H7 (cell line): ENCODE data around the gene POMZP3. TPM values are rescaled to one million over a fixed set of nuclear protein-coding genes. Genes with fewer than 3 reads are reported as not detected.
"Not testable (repeated sequence)": the region's sequence is repeated elsewhere in the genome, so short reads cannot be mapped to it uniquely, and the experiment has no call there.

ENCODE experiments used
- DNase-seq: peaks from one replicate; pipeline ENCODE4 v3.0.0; 2012
- H3K27me3 ChIP-seq: 2 replicates; pipeline ENCODE4 v1.6.0; 2011; ENCODE audit warnings: mild to moderate bottlenecking, low read length; ENCODE audit not compliant: control insufficient read depth, insufficient read depth
- H3K36me3 ChIP-seq: replicated peaks from 2 replicates; pipeline ENCODE4 v1.5.1; 2011; ENCODE audit warnings: low read length; ENCODE audit not compliant: control insufficient read depth, insufficient read depth
- H3K4me3 ChIP-seq: 2 replicates; pipeline ENCODE4 v1.5.1; 2011; ENCODE audit warnings: low read depth, mild to moderate bottlenecking, control low read depth, low read length, moderate library complexity; ENCODE audit not compliant: insufficient read depth
- total RNA-seq: library from RNA; depleted of rRNA; stranded (reverse); fragments of >200 nt; shearing (Covaris generic); gene quantifications from 2 replicates; pipeline ENCODE4 v1.2.3, GENCODE V29; 2014

POMZP3 gene
- total RNA-seq, 1 experiment from 2014 or later, result 9.7 TPM

DNA sequence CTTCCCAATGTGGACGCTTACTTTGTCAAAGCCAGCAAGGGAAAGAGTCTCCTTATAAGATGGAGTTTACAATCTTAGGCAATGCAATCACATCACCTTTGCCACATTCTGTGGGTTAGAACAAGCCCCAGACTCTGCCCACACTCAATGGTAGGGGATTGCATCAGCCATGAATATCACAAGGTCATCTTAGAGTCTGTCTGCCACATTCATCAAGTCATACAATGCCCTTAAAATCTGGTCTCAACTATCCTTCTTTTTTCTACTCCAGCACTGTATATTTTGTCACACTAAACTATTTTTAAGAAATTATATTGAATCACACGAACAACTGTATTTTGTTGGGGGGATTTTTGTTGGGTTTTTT lies 27.0 kb downstream of the POMZP3 start:
- not testable (repeated sequence) for H3K27me3 ChIP-seq, H3K4me3 ChIP-seq, H3K36me3 ChIP-seq, DNase-seq

- not testable (repeated sequence) for H3K27me3 ChIP-seq, H3K4me3 ChIP-seq, DNase-seq, H3K36me3 ChIP-seq
These were observed 28.4 kb downstream of the POMZP3 start for GRCh38 chr7:76598590-76599264.

DNA sequence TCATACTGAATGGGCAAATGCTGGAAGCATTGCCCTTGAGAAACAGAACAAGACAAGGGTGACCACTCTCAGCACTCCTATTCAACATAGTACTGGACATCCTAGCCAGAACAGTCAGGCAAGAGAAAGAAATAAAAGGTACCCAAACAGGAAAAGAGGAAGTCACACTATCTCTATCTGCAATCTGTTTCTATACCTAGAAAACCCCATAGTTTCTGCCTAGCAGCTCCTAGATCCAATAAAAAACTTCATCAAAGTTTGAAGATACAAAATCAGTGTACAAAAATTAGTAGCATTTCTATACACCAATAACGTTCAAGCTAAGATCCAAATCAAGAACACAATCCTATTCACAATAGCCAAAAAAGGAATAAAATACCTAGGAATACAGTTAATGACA lies 29.8 kb downstream of the POMZP3 start:
- not testable (repeated sequence) for DNase-seq

DNA sequence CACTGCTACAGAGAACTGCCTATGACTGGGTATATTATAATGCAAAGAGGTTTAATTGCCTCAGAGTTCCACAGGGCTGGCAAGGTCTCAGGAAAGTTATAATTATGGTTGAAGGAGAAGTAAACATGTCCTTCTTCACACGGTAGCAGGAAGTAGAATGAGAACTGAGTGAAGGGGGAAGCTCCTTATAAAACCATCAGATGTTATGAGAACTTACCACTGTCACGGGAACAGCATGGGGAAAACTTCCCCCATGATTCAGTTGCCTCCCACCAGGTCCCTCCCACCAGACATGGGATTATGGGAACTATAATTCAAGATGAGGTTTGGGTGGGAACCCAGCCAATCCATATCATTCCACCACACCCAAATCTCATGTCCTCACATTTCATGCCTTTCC lies 34.4 kb downstream of the POMZP3 start:
- not testable (repeated sequence) for H3K27me3 ChIP-seq, DNase-seq, H3K36me3 ChIP-seq, H3K4me3 ChIP-seq

More for the DNA sequence above, 29.8 kb downstream of the POMZP3 start:
- H3K27me3 ChIP-seq, H3K4me3 ChIP-seq, H3K36me3 ChIP-seq: not testable (repeated sequence)

DNA sequence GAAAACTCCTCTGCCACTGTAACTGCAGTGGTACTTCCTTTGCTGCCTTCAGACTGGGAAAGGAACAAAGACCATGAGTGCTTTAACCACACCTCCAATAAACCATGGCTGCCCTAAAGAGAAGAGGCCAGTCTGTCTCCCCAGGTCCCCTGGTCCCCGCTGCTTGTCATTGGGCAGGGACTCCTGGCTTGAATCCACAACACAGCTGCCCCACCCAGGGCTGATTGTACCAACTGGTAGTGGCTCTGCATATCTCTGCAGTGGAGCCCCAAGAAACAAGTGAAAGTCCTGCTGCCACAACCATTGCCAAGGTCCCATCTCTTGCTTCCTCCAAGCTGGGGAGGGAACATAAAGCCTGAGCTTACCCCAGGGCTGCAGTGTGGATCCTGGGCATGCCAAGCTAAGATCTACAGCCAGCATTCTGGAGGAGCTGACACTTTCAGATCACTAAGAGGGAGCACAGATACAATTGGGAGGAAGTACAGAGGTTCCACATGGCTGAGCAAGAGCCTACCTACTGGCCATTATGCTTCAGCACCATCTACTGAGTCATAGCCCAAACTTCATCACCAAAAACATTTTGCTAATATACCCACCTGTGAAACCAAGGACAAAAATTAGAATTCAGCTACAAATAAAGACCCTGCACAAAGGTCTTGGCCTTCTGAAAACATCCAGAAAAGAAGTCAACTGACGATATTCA lies 35.3 kb downstream of the POMZP3 start:
- not testable (repeated sequence) for DNase-seq, H3K36me3 ChIP-seq, H3K27me3 ChIP-seq, H3K4me3 ChIP-seq

DNA sequence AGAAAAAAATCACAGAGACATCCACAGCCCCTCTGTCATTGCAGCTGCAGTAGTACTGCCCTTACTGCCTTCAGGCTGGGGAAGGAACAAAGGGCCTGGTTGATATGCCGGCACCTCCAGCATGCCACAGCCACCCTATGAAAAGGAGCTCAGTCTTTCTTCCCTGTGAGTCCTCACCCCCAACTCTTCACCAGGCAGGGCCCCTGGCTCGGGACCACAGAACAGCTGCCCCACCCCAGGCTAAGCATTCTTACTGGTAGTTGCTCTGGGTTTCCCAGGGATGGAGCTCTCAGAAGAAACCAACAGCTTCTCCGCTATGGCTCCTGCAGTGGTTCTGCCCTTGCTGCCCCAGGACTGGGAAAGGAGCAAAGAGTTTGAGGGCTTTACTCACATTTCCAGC lies 36.0 kb downstream of the POMZP3 start:
- not testable (repeated sequence) for H3K36me3 ChIP-seq, H3K27me3 ChIP-seq, H3K4me3 ChIP-seq, DNase-seq

- not testable (repeated sequence) for H3K27me3 ChIP-seq, H3K36me3 ChIP-seq, DNase-seq
These were observed 38.5 kb downstream of the POMZP3 start for GRCh38 chr7:76588586-76588985.

GRCh38 chr7:76586585-76587315 lies 40.3 kb downstream of the POMZP3 start:
- not testable (repeated sequence) for DNase-seq, H3K36me3 ChIP-seq, H3K27me3 ChIP-seq, H3K4me3 ChIP-seq

More at GRCh38 chr7:76588586-76588985, 38.5 kb downstream of the POMZP3 start:
- H3K4me3 ChIP-seq, result not testable (repeated sequence)

DNA sequence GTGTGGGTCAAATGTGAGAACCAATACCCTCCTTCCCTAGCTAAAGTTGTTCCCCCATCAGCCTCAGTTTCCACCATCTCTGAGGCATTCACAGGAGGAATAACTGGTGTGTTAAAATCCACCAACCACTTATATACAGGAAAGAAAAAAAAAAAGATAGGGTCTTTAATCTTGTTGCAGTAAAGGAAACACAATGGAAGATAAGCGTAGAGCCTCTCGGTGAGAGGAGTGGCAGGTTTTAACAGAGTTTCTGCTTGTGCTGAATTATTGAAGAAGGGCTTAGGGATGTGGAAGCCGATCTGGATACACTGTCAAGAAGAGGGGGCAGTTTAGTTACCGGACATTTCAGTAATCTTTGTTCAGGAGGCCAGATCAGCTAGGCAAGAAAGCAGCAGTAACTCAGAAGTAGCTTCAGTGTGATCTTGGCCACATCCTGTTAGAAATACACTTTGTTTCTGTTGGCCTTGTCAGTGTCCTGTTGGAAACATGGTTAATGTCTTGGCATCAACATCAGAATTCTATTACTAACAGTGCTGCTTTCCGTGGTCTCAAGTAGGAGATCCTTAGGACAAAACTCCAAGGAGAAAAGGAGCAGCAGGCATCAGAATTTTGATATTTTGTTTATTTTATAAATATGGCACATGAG lies 43.3 kb downstream of the POMZP3 start:
- not testable (repeated sequence) for H3K4me3 ChIP-seq, DNase-seq, H3K27me3 ChIP-seq, H3K36me3 ChIP-seq

- not testable (repeated sequence) for H3K36me3 ChIP-seq, DNase-seq, H3K27me3 ChIP-seq, H3K4me3 ChIP-seq
These were observed 44.0 kb downstream of the POMZP3 start for GRCh38 chr7:76582848-76583631.

GRCh38 chr7:76575919-76576655 lies 51.0 kb downstream of the POMZP3 start:
- H3K4me3 ChIP-seq, DNase-seq, H3K27me3 ChIP-seq, H3K36me3 ChIP-seq: not testable (repeated sequence)

DNA sequence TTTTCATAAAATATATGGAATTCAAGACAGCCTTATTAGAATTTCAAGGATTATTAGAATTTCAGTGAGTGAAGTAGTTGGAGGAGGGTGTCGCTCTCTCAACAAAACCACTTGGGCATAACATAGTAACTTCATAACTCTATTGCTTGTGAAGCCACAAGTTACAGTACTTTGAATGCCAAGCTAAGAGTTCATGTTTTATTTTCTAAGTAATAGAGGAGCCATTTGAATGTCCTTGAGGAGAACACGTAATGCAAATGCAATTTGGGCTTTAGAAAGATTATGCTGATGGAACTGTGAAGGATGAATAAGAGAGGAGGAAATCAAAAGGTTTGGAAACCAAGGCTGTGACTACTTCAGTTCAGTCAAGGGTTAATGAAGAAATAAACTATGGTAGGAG lies 51.6 kb downstream of the POMZP3 start:
- not testable (repeated sequence) for DNase-seq, H3K36me3 ChIP-seq, H3K27me3 ChIP-seq, H3K4me3 ChIP-seq

DNA sequence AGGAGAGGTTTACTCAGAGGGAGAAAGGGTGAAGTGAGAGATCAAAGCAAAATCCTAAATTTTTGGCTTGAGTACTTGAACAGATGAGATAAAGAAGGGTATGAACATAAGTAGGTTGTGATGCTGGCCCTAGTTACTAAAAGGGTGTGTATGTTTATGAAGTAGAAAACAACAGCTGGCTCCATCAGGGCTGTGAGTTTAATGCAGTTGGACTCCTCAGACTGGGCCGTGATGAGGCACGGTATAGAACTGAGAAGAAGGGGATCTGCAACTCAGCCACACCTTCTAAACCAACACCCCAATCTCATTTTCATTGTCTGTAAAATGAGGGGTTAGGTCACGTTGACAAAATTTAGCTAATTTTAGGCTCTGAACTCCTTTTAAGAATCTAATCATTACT lies 54.8 kb downstream of the POMZP3 start:
- DNase-seq, result not testable (repeated sequence)

More for the DNA sequence above, 54.8 kb downstream of the POMZP3 start:
- not testable (repeated sequence) for H3K27me3 ChIP-seq, H3K36me3 ChIP-seq, H3K4me3 ChIP-seq
